Transverse colon (tissue), 4 donors: ENCODE data around the gene ITGA11. TPM values are rescaled to one million over a fixed set of nuclear protein-coding genes. Genes with fewer than 3 reads are reported as not detected.

Source experiments
- DNase-seq: peaks from one replicate; pipeline ENCODE4 v3.0.0-alpha.2; 2019
- H3K27ac ChIP-seq, 4 donors: fragments of 200-600 bp; sonication (generic); 2 replicates each; pipeline ENCODE4 v1.5.1; 2016 to 2018; ENCODE audit warnings: inconsistent platforms in 4 of 4
- H3K27me3 ChIP-seq: fragments of 200-600 bp; sonication (generic); 2 replicates; pipeline ENCODE4 v1.5.1; 2017; ENCODE audit warnings: inconsistent platforms
- H3K36me3 ChIP-seq, 4 donors: fragments of 200-600 bp; sonication (generic); 2 replicates each; pipeline ENCODE4 v1.5.1; 2017 to 2019; ENCODE audit warnings: inconsistent platforms in 4 of 4
- H3K4me1 ChIP-seq, 4 donors: fragments of 200-600 bp; sonication (generic); 2 replicates each; pipeline ENCODE4 v1.5.1; 2017 to 2020; ENCODE audit warnings: inconsistent platforms in 4 of 4
- H3K4me3 ChIP-seq, 4 donors: fragments of 200-600 bp; sonication (generic); 1 replicate in 1 of 4; 2 replicates in 3 of 4; pipeline versions ENCODE4 v1.5.1 to v1.6.1; 2017 to 2019; ENCODE audit warnings: inconsistent platforms in 4 of 4
- H3K9me3 ChIP-seq, 2 donors: fragments of 200-600 bp; sonication (generic); 2 replicates each; pipeline ENCODE4 v1.5.1; 2017 to 2019; ENCODE audit warnings: inconsistent platforms in 2 of 2
- CTCF ChIP-seq, 5 experiments: fragments of 200-600 bp in 3 of 5; fragments of 450-650 bp in 2 of 5; sonication (generic) in 3 of 5; IDR thresholded peaks; 1 replicate in 2 of 5; 2 replicates in 3 of 5; pipeline ENCODE4 v1.5.1; 2016 to 2017; ENCODE audit warnings: antibody characterized with exemption in 5 of 5, inconsistent platforms in 3 of 5, mild to moderate bottlenecking in 2 of 5, moderate library complexity in 1 of 5
- EP300 ChIP-seq: sonication (generic); formaldehyde crosslinking; IDR thresholded peaks from one replicate; pipeline ENCODE4 v1.6.1; 2017; ENCODE audit warnings: antibody characterized with exemption, low read depth
- POLR2A ChIP-seq: fragments of 450-650 bp; IDR thresholded peaks from one replicate; pipeline ENCODE4 v1.6.1; 2016; ENCODE audit warnings: antibody characterized with exemption, mild to moderate bottlenecking, moderate library complexity
- POLR2AphosphoS5 ChIP-seq, 3 donors: sonication (generic); formaldehyde crosslinking; IDR thresholded peaks; one replicate each; pipeline ENCODE4 v1.6.1; 2016; ENCODE audit warnings: antibody characterized with exemption in 3 of 3
- WGBS, 2 donors: methylation state at CpG; one replicate each; pipeline ENCODE4 v1.1.5; 2018; ENCODE audit warnings: low coverage in 1 of 2; 5-methylcytosine and 5-hydroxymethylcytosine counted together
- in situ Hi-C, 4 donors: fragments of 200-750 bp; cut with MboI; loops; one replicate each; pipeline versions ENCODE4 v1.15.0 to v1.15.1; 2017; ENCODE audit warnings: low sequenced_read_pairs in 3 of 4, low pct_ligation_motif_present in 1 of 4, low pct_unique_long_range_greater_than_20kb in 1 of 4
- intact Hi-C: fragments of 100-400 bp; cut with DNase I; formaldehyde crosslinking; loops from one replicate; pipeline ENCODE4 v1.15.1; 2023; ENCODE audit warnings: low total_unique reads
- total RNA-seq, 4 donors: library from RNA; depleted of rRNA; stranded (reverse); fragments of >200 nt; gene quantifications; one replicate each; pipeline ENCODE4 v1.1.0, GENCODE V29; 2016

Gene ITGA11
- total RNA-seq, 4 donors from 2014 or later: 0.37 to 3.2 (median 1.1) TPM

- H3K9me3 ChIP-seq: no peaks in the 10 kb centered on the region
- 60 to 75% methylated on average over 3 to 6 of the region's 6 CpGs for WGBS, 2 donors
- no peaks in the 10 kb centered on the region for H3K36me3 ChIP-seq
- intact Hi-C loops: no loop called here
- H3K27ac ChIP-seq: no peak overlapping the region
- no peaks in the 10 kb centered on the region for H3K27me3 ChIP-seq
- no peak overlapping the region for H3K4me3 ChIP-seq
- in situ Hi-C loops: no loop called here
- peaks cover 0 to 6% (median 0%) of the 10 kb centered on the region in 4 donors for H3K4me1 ChIP-seq
- TF ChIP-seq CTCF (IDR thresholded peaks at IDR 0.05) (no peak), POLR2AphosphoS5 (IDR thresholded peaks at IDR 0.05) (no peak), EP300 (no peak), POLR2A (no peak)
- DNase-seq: no peak
Measured at GRCh38 chr15:68465861-68466560, 34.0 kb upstream of the ITGA11 start.

- intact Hi-C loops: no loop called here
- no peak for TF ChIP-seq CTCF (IDR thresholded peaks at IDR 0.05)
- no peak for TF ChIP-seq POLR2A
- no peak for TF ChIP-seq EP300
- no peak for TF ChIP-seq POLR2AphosphoS5 (IDR thresholded peaks at IDR 0.05)
- no peak overlapping the region for H3K27ac ChIP-seq
- H3K4me3 ChIP-seq: no peak overlapping the region
- H3K9me3 ChIP-seq: no peaks in the 10 kb centered on the region
- in situ Hi-C loops: no loop called here
- H3K36me3 ChIP-seq: no peaks in the 10 kb centered on the region
- WGBS, 2 donors: 71 to 76% methylated on average over 2 to 7 of the region's 7 CpGs
- H3K4me1 ChIP-seq: no peaks in the 10 kb centered on the region
- H3K27me3 ChIP-seq: no peaks in the 10 kb centered on the region
- DNase-seq: no peak
Measured at GRCh38 chr15:68464448-68465090, 32.6 kb upstream of the ITGA11 start.

GRCh38 chr15:68463996-68464395 lies 32.0 kb upstream of the ITGA11 start:
- Histone ChIP-seq H3K36me3 (no peaks in the 10 kb centered on the region), H3K4me1 (no peaks in the 10 kb centered on the region), H3K4me3 (no peak overlapping the region), H3K27me3 (no peaks in the 10 kb centered on the region), H3K27ac (no peak overlapping the region), H3K9me3 (no peaks in the 10 kb centered on the region)
- DNase-seq: no peak
- intact Hi-C loops: no loop called here
- TF ChIP-seq CTCF (IDR thresholded peaks at IDR 0.05) (no peak), POLR2A (no peak), EP300 (no peak)
- 82 to 93% methylated on average over 3 of the region's 3 CpGs for WGBS, 2 donors
- in situ Hi-C loops: no loop called here

GRCh38 chr15:68463444-68463843 lies 31.5 kb upstream of the ITGA11 start:
- H3K27ac ChIP-seq: no peak overlapping the region
- DNase-seq: no peak
- H3K36me3 ChIP-seq: no peaks in the 10 kb centered on the region
- no peaks in the 10 kb centered on the region for H3K4me1 ChIP-seq
- in situ Hi-C loops (no loop called here), intact Hi-C loops (no loop called here)
- no peak overlapping the region for H3K4me3 ChIP-seq
- no peaks in the 10 kb centered on the region for H3K27me3 ChIP-seq
- TF ChIP-seq EP300: no peak
- no peak for TF ChIP-seq POLR2AphosphoS5 (IDR thresholded peaks at IDR 0.05)
- no peak for TF ChIP-seq POLR2A
- no peak for TF ChIP-seq CTCF (IDR thresholded peaks at IDR 0.05)
- H3K9me3 ChIP-seq: no peaks in the 10 kb centered on the region
- 81% methylated on average over 5 of the region's 5 CpGs; no CpG with 5 or more reads in 1 of the 2 donors for WGBS, 2 donors
